PC-3 (cell line): Measurements from ENCODE around the gene PTPRR. TPM values are rescaled to one million over a fixed set of nuclear protein-coding genes. Genes with fewer than 3 reads are reported as not detected.

Source experiments
- ATAC-seq: fragments of 200-7000 bp; cut with Tn5 transposase; 2 replicates; pipeline ENCODE4 v1.9.1; 2020; ENCODE audit warnings: mild to moderate bottlenecking, moderate library complexity
- BruUV-seq: library from RNA; stranded (reverse); fragments of 400-500 nt; replicated peaks from 2 replicates; lab custom pipeline; 2021; lab: Mats Ljungman, UMichigan
- CTCF ChIA-PET: fragments of 300-600 bp; sonication (Branson Sonifier 250); formaldehyde crosslinking; loops from one replicate; lab custom pipeline; 2022; ENCODE audit warnings: antibody characterized with exemption; lab: Charles Lee
- POLR2A ChIA-PET: fragments of 300-600 bp; sonication (Branson Sonifier 250); formaldehyde crosslinking; loops from one replicate; lab custom pipeline; 2022; ENCODE audit warnings: antibody characterized with exemption; ENCODE audit not compliant: unreplicated experiment; lab: Charles Lee
- DNase-seq: peaks from one replicate; pipeline ENCODE4 v3.0.0-alpha.2; 2015
- H2AFZ ChIP-seq: fragments of 300-600 bp; sonication (generic); 2 replicates; pipeline ENCODE4 v1.6.0; 2016; ENCODE audit warnings: antibody characterized with exemption, low read length
- H3F3A ChIP-seq: fragments of 300-600 bp; sonication (generic); one replicate; pipeline ENCODE4 v1.6.0; 2017; ENCODE audit warnings: antibody characterized with exemption, low read length, control low read depth, mild to moderate bottlenecking; ENCODE audit not compliant: unreplicated experiment
- H3K27ac ChIP-seq: fragments of 300-600 bp; sonication (generic); 2 replicates; pipeline ENCODE4 v1.5.1; 2016; ENCODE audit warnings: mild to moderate bottlenecking, low read length
- H3K27me3 ChIP-seq: fragments of 300-600 bp; sonication (generic); 2 replicates; pipeline ENCODE4 v1.6.1; 2016; ENCODE audit warnings: low read length, mixed read lengths
- H3K36me3 ChIP-seq: fragments of 300-600 bp; sonication (generic); 2 replicates; pipeline ENCODE4 v1.6.1; 2016; ENCODE audit warnings: low read depth, mixed run types, low read length, mixed read lengths
- H3K4me1 ChIP-seq: fragments of 300-600 bp; sonication (generic); 2 replicates; pipeline ENCODE4 v1.5.1; 2016; ENCODE audit warnings: low read length; ENCODE audit not compliant: insufficient read depth
- H3K4me2 ChIP-seq: fragments of 300-600 bp; sonication (generic); 2 replicates; pipeline ENCODE4 v1.6.0; 2016; ENCODE audit warnings: low read length
- H3K4me3 ChIP-seq: fragments of 300-600 bp; sonication (generic); 2 replicates; pipeline ENCODE4 v1.5.1; 2016; ENCODE audit warnings: mild to moderate bottlenecking, low read length, mixed read lengths
- H3K79me2 ChIP-seq: fragments of 300-600 bp; sonication (generic); 2 replicates; pipeline ENCODE4 v1.6.1; 2017; ENCODE audit warnings: low read length, mixed read lengths
- H3K9ac ChIP-seq: fragments of 300-600 bp; sonication (generic); 2 replicates; pipeline ENCODE4 v1.6.0; 2016; ENCODE audit warnings: mild to moderate bottlenecking, low read length
- H3K9me2 ChIP-seq: fragments of 300-600 bp; sonication (generic); replicated peaks from 2 replicates; pipeline ENCODE4 v1.6.1; 2016; ENCODE audit warnings: mixed run types, low read length, mixed read lengths
- H3K9me3 ChIP-seq: fragments of 300-600 bp; sonication (generic); 2 replicates; pipeline ENCODE4 v1.6.1; 2016; ENCODE audit warnings: low read length, mixed read lengths
- H4K20me1 ChIP-seq: fragments of 300-600 bp; sonication (generic); 2 replicates; pipeline ENCODE4 v1.6.1; 2016; ENCODE audit warnings: low read length, mixed read lengths
- EZH2 ChIP-seq: fragments of 300-600 bp; sonication (generic); IDR thresholded peaks from one replicate; pipeline ENCODE4 v1.6.1; 2017; ENCODE audit warnings: antibody characterized with exemption, mild to moderate bottlenecking, low read length; ENCODE audit not compliant: unreplicated experiment
- EZH2phosphoT487 ChIP-seq: fragments of 300-600 bp; sonication (generic); IDR thresholded peaks from 2 replicates; pipeline ENCODE4 v1.6.1; 2018; ENCODE audit warnings: mild to moderate bottlenecking, antibody characterized with exemption, low read length, borderline replicate concordance
- intact Hi-C: fragments of 100-400 bp; cut with micrococcal nuclease; formaldehyde crosslinking; loops from 2 replicates; pipeline ENCODE4 v1.9.0; 2023
- total RNA-seq: library from RNA; depleted of rRNA; stranded (reverse); fragments of >200 nt; gene quantifications from 2 replicates; pipeline ENCODE4 v1.2.3, GENCODE V29; 2014
- TF ChIP-seq, protein P1 (sequence below): fragments of 300-600 bp; sonication (generic); conservative IDR thresholded peaks from 2 replicates; pipeline ENCODE4 v1.5.1; 2017; ENCODE audit warnings: antibody characterized with exemption, low read depth, mild to moderate bottlenecking, low read length

PTPRR gene
- total RNA-seq, 1 experiment from 2014 or later, result 3.1 TPM

- TF ChIP-seq EZH2phosphoT487 (no peak), EZH2 (no peak)
- TF ChIP-seq, protein P1, sequence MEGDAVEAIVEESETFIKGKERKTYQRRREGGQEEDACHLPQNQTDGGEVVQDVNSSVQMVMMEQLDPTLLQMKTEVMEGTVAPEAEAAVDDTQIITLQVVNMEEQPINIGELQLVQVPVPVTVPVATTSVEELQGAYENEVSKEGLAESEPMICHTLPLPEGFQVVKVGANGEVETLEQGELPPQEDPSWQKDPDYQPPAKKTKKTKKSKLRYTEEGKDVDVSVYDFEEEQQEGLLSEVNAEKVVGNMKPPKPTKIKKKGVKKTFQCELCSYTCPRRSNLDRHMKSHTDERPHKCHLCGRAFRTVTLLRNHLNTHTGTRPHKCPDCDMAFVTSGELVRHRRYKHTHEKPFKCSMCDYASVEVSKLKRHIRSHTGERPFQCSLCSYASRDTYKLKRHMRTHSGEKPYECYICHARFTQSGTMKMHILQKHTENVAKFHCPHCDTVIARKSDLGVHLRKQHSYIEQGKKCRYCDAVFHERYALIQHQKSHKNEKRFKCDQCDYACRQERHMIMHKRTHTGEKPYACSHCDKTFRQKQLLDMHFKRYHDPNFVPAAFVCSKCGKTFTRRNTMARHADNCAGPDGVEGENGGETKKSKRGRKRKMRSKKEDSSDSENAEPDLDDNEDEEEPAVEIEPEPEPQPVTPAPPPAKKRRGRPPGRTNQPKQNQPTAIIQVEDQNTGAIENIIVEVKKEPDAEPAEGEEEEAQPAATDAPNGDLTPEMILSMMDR, result no peak
- DNase-seq (no peak), ATAC-seq (no peak; the same call in 1 of the 2 replicates)
- H3K4me3 ChIP-seq, result no peak overlapping the region
- peaks cover 35% of the 10 kb centered on the region for H3K4me1 ChIP-seq
- no peak overlapping the region for H2AFZ ChIP-seq
- H3K36me3 ChIP-seq, result no peaks in the 10 kb centered on the region
- BruUV-seq, result no TSS peak
- POLR2A ChIA-PET, result no interaction called here
- H4K20me1 ChIP-seq, result no peaks in the 10 kb centered on the region
- no peaks in the 10 kb centered on the region for H3K27me3 ChIP-seq
- CTCF ChIA-PET, result interaction anchor here (0.9 kb wide), 1 partner anchor 172 kb away, joined by 3 read pairs; no protein-coding TSS in a partner anchor
- H3K9me2 ChIP-seq, result no peaks in the 10 kb centered on the region; the same call in 1 of the 2 replicates
- H3K9ac ChIP-seq, result peak overlapping the region; percentile 15; the same call in 1 of the 2 replicates
- H3K9me3 ChIP-seq, result no peaks in the 10 kb centered on the region
- H3K79me2 ChIP-seq, result no peaks in the 10 kb centered on the region
- H3K4me2 ChIP-seq, result peak overlapping the region; percentile 44
- intact Hi-C loops, result loop anchor here (1.0 to 10.0 kb wide), 3 partner anchors 46 to 248 kb away; no protein-coding TSS in a partner anchor
- H3F3A ChIP-seq, result no peaks in the 10 kb centered on the region
- H3K27ac ChIP-seq, result peak overlapping the region; percentile 81
These were observed 77.6 kb downstream of the PTPRR start for GRCh38 chr12:70842942-70843341.

DNA sequence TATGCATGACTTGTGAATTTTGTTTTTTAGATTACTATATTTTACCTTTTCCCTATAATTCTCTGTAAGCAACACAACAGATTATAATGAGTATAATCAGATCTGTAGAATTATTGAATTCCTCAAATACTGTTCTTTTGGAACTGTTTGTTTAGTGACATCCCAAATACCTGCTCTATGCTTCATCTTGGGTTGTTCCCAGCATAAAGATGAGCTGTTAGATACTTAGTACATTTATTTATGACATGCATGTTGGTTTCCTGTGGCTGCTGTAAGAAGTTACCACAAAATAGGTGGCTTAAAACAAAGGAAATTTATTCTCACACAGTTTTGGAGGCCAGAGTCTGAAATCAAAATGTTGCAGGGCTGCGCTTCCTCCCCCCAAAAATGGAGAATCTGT lies 78.4 kb downstream of the PTPRR start:
- Histone ChIP-seq H4K20me1 (no peaks in the 10 kb centered on the region), H3K9me2 (no peaks in the 10 kb centered on the region; the same call in 1 of the 2 replicates), H3K9me3 (no peaks in the 10 kb centered on the region), H3K9ac (peak overlapping the region; percentile 15; the same call in 1 of the 2 replicates), H3K27me3 (no peaks in the 10 kb centered on the region), H3K4me2 (peak overlapping the region; percentile 44), H2AFZ (0 out of 2 replicates have a peak overlapping the region, but pooled peaks have one; percentile 11), H3K4me1 (peaks cover 35% of the 10 kb centered on the region), H3K27ac (peak overlapping the region; percentile 81), H3K36me3 (no peaks in the 10 kb centered on the region), H3F3A (no peaks in the 10 kb centered on the region), H3K79me2 (no peaks in the 10 kb centered on the region), H3K4me3 (no peak overlapping the region)
- no TSS peak for BruUV-seq
- ATAC-seq (peak; percentile 87), DNase-seq (peak; percentile 87)
- intact Hi-C loops, result loop anchor here (1.0 to 10.0 kb wide), 3 partner anchors 45 to 247 kb away; no protein-coding TSS in a partner anchor
- TF ChIP-seq EZH2phosphoT487, result no peak
- TF ChIP-seq EZH2, result no peak
- TF ChIP-seq, protein P1, result no peak
- ChIA-PET CTCF (interaction anchor here (0.8 to 1.6 kb wide), 3 partner anchors 10 to 172 kb away, joined by 3 to 5 read pairs (median 3); no protein-coding TSS in a partner anchor), POLR2A (no interaction called here)
